GM18951 (cell line): ENCODE data around the gene RABL6.
"Not testable (repeated sequence)": the region's sequence is repeated elsewhere in the genome, so short reads cannot be mapped to it uniquely, and the experiment has no call there.

Source experiments
- POLR2A ChIP-seq: IDR thresholded peaks from 4 replicates; pipeline ENCODE4 v1.6.1; 2011; ENCODE audit warnings: mild to moderate bottlenecking; ENCODE audit not compliant: insufficient read length, insufficient read depth; ENCODE audit errors: extremely low read depth
- in situ Hi-C: fragments of 300-500 bp; cut with MboI; formaldehyde crosslinking; loops from one replicate; pipeline ENCODE4 v1.12.0; 2022; ENCODE audit warnings: low sequenced_read_pairs, mixed read lengths, inconsistent platforms; ENCODE audit not compliant: unreplicated experiment

The RABL6 gene

DNA sequence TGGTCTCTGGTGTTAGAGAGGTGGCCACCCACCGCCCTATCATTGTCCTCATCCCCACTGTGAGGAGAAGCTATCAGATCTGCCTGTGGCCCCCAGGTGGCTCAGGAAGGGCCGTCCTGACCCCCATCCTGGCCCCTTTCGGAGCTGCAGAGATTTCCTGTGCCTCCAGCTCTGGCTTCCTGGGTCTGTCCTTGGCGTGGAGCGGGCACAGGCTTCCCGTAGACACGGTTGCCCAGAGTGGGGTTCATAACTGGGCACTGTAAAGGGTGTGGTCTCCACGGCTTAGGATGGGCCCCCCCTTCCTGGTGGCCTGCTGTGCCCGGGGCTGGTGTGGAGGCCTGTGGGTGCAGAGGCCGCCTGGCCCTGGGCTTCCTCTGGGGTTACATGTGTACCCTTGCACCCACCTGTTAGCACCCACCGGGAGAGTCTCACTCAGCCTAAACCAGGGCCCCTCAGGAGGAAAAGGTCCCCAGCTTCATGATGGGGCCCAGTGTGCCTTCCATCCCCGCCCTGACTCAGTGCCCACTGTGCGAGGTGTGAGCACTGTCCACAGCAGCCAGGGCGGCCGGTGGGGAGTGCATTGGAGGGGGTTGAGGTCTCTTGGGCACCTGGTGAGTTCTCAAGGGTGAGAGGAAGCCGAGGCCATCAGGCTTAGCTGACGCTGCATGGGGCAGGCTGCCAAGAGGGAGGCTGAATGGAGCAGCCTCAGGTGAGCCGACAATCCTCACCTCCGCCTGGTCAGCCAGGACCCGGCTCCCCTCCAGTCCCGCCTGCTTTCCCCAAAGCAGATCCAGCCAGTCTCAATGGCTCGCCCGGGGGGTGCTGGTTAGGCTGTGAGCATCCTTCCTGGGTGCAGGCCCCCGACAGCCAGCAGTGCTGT, 19.2 kb downstream of the RABL6 start:
- in situ Hi-C loops, result no loop called here
- TF ChIP-seq POLR2A, result no peak

DNA sequence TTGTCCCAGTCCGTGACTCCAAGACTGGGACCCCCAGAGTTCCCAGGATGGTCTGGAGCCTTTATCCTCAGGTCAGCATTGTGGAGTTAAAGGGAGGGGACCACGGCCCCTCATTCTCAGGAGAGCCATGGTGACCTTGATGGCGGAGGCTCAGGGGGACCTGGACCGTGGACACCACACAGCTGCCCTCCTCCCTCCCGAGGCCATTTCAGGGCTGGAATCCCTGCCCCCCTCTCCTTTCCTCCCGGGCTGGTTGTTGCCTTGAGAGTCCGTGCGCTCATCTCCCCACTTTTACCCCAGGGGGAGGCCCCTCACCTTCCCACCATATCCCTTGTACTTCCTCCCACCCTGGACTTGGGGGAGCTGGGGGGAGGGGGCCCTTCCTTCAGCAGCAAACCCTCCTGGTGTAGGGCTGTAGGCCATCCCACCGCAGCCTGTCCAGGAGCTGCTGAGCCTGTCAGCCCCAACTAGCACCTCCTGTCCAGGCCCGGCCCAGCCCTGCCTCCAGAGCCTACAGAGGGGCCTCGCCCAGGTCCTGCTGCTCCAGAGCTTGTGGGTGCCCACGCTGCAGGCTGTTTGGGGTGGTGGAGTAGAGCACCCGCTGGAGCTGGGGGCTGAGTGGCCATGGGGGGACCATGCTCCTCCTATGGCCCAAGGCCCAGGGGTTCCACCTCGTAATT, 20.2 kb downstream of the RABL6 start:
- no peak for TF ChIP-seq POLR2A
- in situ Hi-C loops, result no loop called here

DNA sequence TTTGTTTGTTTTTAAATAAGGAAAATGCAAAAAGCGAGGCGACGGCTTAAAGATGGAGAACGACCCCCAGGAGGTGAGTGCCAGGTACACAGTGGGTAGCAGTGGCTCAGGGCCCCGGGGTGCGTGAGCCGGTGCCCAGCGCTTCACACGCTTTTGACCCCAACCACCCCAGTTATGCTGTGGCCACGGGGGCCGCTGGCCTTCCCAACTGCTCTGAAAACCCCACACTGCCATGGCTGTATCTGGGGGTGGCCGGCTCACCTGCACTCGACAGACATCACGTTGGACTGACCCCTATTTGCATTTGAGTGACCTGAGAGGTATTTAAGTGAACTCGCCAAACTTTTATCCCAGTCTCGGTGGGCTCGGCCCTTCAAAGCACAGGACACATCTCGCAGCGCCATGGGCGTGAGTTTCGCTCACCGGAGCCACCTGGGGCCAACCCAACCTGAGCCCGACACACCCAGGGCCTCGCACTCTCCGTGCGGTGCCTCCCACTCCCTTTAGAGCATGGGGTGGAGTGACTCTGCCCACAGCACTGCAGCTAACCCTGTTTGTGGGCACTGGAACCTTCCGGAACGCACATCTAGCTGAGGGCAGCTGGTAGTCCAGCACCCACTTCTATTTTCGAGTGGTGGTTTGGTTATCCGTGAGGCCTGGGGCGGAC, 20.9 kb downstream of the RABL6 start:
- in situ Hi-C loops, result no loop called here
- TF ChIP-seq POLR2A, result no peak

DNA sequence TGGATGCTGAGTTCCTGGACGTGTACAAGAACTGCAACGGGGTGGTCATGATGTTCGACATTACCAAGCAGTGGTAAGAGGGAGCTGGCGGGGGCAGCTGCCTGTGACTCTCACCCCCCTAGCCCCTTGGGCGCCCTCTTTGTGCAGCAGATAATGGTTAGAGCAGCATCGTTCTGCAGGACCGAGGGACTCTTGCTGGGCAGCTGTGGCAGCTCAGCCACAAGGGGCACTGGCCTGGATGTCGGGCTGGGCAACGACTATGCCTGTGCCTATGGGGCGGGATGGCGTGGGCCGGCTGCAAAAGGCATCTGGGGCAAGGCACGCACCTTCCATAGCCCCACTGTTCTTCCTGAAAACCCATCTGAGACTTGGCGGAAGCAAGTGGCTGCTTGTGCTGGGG, 21.7 kb downstream of the RABL6 start:
- TF ChIP-seq POLR2A, result no peak
- in situ Hi-C loops, result no loop called here

DNA sequence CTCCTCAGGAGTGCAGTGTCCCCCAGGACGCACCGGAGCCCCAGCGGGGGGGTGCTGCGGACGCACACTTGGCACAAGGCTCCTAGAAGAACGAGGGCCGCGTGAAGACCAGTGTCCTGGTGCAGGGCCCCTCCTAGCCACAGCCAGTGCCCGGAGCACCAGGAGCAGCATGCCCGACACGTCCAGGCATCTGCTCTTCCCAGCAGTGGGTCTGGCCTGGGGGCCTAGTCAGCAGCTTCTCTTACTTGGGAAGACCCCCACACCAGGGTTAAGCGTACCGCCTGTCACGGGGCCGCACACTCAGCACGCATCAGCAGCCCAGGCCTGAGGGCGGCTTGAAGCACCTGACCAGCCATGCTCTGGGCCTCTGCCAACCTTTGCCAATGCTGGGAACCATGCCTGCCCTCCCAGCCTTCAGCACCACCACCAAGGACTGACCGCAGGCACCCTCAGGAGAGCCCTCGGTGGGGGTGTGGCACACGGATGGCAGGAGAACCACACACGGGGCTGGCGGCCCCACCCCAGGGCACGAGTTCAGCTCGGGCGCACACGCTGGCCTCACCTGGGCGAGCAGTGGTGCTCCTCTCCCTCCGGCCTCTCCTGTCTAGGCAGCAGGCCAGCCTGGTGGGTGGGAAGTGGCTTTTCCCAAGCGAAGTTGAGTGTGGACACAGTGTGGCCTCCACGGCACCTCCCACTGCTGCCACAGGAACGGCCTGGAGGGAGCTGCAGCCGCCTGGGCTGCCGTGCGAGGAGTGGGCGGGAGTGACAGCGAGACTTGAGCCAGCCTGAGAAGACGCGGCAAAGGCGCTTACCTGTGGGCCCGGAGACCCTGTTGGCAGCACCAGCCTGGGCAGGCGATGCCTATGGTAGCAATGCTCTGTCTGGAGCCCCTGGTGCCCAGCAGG, 22.5 kb downstream of the RABL6 start:
- no peak for TF ChIP-seq POLR2A
- in situ Hi-C loops, result no loop called here

DNA sequence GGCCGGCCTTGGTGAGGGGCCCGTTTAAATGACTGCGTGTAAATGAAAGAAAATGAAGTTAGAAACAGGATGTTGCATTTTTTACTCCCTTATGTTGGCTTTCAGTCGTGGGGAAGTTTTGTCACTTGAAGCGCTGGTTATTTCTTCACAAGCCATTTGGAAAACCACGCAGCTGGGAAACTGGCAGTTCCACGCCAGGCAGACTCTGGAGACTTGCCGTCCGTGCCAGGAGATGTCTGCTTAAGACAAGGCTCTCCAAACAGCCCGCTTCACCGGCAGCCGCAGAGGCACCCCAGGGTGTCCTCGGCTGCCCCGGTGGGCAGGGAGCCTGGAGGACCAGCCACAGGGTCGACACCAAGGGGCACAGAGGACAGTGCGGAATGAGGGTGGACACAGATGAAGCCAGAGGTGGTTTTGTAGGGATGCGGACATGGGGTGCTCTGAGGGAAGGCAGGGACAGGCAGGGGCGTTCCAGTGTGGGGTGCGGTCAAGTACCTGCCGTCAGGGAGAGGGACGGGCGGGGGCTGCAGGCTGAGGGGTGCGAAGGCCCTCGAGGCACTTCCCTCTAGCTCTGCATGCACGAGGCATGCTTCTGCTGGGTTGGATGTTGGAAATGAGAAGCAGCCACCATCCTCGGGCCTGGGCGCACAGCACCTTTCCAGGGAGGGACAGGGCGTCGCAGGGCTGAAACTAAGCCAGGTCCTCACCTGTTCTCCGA, 23.4 kb downstream of the RABL6 start:
- TF ChIP-seq POLR2A, result no peak
- in situ Hi-C loops, result no loop called here

DNA sequence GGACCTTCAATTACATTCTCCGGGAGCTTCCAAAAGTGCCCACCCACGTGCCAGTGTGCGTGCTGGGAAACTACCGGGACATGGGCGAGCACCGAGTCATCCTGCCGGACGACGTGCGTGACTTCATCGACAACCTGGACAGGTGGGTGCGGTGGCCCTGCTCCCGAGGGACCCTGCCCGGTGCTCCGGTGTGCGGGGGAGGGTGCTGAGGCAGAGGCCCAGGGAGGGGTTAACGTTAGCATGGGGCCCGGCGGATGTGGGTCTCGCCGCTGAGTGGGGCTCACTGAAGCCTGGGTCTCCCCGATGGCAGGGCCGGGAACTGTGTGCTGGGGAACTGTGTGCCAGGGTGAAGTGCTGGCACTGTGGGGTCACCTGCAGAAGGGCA, 24.0 kb downstream of the RABL6 start:
- in situ Hi-C loops, result no loop called here
- TF ChIP-seq POLR2A, result no peak

DNA sequence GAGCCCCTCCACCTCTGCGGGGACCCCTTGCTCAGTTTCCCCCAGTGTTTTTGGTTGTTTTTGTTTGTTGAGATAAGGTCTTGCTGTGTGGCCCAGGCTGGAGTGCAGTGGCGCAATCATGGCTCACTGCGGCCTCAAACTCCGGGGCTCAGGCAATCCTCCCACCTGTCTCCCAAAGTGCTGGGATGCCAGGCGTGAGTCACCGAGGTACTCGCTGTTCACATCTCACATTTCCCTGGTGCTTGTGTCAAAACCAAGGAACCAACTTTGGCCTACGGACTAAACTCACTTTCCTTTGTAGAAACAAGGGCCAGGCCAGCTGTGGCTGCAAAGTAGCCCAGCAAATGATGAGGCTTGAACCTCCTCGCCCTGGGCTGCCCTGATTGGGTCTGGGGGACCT, 24.8 kb downstream of the RABL6 start:
- TF ChIP-seq POLR2A, result no peak
- in situ Hi-C loops, result no loop called here

DNA sequence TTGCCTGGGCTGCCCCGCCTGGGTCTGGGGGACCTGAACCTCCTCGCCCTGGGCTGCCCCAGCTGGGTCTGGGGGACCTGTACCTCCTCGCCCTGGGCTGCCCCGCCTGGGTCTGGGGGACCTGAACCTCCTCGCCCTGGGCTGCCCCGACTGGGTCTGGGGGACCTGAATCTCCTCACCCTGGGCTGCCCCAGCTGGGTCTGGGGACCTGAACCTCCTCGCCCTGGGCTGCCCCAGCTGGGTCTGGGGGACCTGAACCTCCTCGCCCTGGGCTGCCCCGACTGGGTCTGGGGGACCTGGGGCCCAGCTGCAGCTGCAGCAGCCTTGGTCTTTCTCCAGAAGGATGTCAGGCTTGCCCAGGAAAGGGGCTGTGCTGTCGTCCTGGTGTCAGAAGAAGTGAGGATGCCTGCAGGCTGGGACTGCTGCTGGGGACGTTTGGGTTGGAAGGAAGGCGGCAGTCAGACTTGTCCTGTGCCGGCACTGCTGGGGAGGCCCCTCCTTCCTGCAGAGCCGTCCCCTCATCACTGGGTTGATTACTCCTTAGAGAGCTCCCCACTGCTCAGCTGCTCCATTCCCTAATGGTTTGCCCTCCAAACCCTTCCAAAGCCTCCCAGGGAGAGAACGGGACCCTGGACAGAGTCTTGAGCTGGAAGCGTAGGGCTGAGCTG, 25.8 kb downstream of the RABL6 start:
- in situ Hi-C loops, result not testable (repeated sequence)

DNA sequence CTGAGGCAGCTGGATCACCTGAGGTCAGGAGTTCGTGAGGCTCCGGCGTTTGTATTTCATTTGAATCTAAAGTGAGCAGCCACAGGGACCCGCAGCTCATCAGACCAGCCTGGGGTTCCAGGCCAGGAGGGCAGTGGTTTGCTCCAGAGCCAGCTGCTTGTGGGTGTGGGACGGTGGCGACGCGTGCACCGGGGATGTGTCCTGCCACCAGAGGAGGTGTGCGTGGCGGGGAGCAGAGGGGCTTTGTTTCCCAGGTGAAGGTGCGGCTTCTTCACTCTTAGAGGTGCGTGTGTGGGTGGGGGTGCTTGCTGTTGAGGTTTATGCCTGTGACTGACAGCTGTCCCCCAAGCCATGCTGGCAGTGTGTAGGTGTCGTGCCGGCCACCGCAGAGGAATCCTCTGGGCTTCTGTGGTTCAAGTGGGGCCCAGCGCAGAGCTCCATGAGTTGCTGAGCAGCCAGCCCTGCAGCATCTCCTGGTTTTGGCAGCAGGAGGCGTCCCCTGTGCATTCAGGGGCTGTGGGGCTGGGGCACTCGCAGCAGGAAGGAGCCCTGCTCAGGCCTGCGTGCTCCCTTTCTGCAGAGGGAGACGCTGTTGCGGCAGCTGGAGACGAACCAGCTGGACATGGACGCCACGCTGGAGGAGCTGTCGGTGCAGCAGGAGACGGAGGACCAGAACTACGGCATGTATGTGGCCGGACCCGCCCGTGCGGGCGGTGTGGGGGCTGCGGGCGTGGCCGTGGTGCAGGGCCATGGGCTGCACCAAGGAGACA, 27.6 kb downstream of the RABL6 start:
- in situ Hi-C loops, result no loop called here
- no peak for TF ChIP-seq POLR2A
